Body of pancreas (tissue), 4 donors: ENCODE results near the gene EPHX1. TPM values are rescaled to one million over a fixed set of nuclear protein-coding genes. Genes with fewer than 3 reads are reported as not detected.

Experiments
- ATAC-seq: fragments of 150-250 bp; one replicate; pipeline ENCODE4 v1.9.1; 2016
- DNase-seq, 4 donors: peaks; one replicate each; pipeline ENCODE4 v3.0.0-alpha.2; 2019
- H3K27ac ChIP-seq, 4 donors: fragments of 200-600 bp; sonication (generic); 1 replicate in 3 of 4; 2 replicates in 1 of 4; pipeline versions ENCODE4 v1.5.1 to v1.6.1; 2016 to 2019; ENCODE audit warnings: mild to moderate bottlenecking in 1 of 4, mixed read lengths in 1 of 4, moderate library complexity in 1 of 4
- H3K27me3 ChIP-seq, 2 donors: fragments of 200-600 bp; sonication (generic); one replicate each; pipeline ENCODE4 v1.6.0; 2016; ENCODE audit warnings: mild to moderate bottlenecking in 1 of 2
- H3K36me3 ChIP-seq, 2 donors: fragments of 200-600 bp; sonication (generic); replicated peaks in 1 of 2; 2 replicates each; pipeline ENCODE4 v1.5.1; 2016; ENCODE audit warnings: low read depth in 2 of 2; ENCODE audit not compliant: insufficient read depth in 1 of 2
- H3K4me1 ChIP-seq: fragments of 200-600 bp; sonication (generic); one replicate; pipeline ENCODE4 v1.6.0; 2016
- H3K4me3 ChIP-seq, 2 donors: fragments of 200-600 bp; sonication (generic); 1 replicate in 1 of 2; 2 replicates in 1 of 2; pipeline ENCODE4 v1.5.1; 2016 to 2019
- H3K9me3 ChIP-seq, 3 donors: fragments of 200-600 bp; sonication (generic); 1 replicate in 2 of 3; 2 replicates in 1 of 3; pipeline ENCODE4 v1.5.1; 2016
- POLR2A ChIP-seq, 3 donors: fragments of 450-650 bp; IDR thresholded peaks; one replicate each; pipeline ENCODE4 v1.6.1; 2016; ENCODE audit warnings: antibody characterized with exemption in 3 of 3, mild to moderate bottlenecking in 2 of 3
- WGBS, 2 donors: methylation state at CpG; one replicate each; pipeline ENCODE4 v1.1.5; 2017; 5-methylcytosine and 5-hydroxymethylcytosine counted together
- intact Hi-C: fragments of 100-400 bp; cut with DNase I; formaldehyde crosslinking; loops from one replicate; pipeline ENCODE4 v1.15.1; 2023
- total RNA-seq, 2 donors: library from RNA; depleted of rRNA; stranded (reverse); fragments of >200 nt; gene quantifications; one replicate each; pipeline ENCODE4 v1.1.0, GENCODE V29; 2016
- TF ChIP-seq, protein P1 (sequence below), 7 experiments: fragments of 450-650 bp in 4 of 7; fragments of 200-600 bp in 3 of 7; sonication (generic) in 3 of 7; IDR thresholded peaks; one replicate each; pipeline ENCODE4 v1.5.1; 2016 to 2019; ENCODE audit warnings: antibody characterized with exemption in 7 of 7

Gene EPHX1
- total RNA-seq, 2 donors from 2014 or later, result 109 to 136 TPM

DNA sequence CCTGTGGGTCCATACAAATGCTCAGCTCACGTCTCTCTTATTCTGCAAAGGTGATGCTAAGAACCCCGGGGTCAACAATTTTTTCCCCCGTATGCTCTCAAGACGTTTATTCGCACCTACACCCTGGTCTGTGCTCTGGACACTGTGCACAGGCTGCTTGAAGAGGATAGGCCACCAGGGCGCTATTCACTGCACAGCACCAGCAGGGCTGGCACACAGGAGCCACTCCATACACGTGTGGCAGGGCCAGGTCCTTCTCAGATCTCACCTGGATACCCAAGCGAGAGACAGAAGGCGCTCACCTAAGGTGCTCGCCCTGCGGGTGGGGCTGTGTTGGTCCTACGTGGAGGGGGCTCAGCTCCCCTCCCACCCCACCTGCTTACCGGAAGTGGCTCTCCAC, 55.6 kb downstream of the EPHX1 start:
- Histone ChIP-seq H3K4me1 (peaks cover 6% of the 10 kb centered on the region), H3K4me3 (no peak overlapping the region), H3K27ac (peak overlapping the region in 1 of 4 donors; percentile 26), H3K36me3 (peaks cover 17 to 39% of the 10 kb centered on the region in 2 donors), H3K27me3 (no peaks in the 10 kb centered on the region), H3K9me3 (no peaks in the 10 kb centered on the region)
- intact Hi-C loops, result no loop called here
- ATAC-seq (no peak), DNase-seq (no peak)
- WGBS, 2 donors, result 79 to 84% methylated on average over 7 to 13 of the region's 13 CpGs
- TF ChIP-seq, protein P1, sequence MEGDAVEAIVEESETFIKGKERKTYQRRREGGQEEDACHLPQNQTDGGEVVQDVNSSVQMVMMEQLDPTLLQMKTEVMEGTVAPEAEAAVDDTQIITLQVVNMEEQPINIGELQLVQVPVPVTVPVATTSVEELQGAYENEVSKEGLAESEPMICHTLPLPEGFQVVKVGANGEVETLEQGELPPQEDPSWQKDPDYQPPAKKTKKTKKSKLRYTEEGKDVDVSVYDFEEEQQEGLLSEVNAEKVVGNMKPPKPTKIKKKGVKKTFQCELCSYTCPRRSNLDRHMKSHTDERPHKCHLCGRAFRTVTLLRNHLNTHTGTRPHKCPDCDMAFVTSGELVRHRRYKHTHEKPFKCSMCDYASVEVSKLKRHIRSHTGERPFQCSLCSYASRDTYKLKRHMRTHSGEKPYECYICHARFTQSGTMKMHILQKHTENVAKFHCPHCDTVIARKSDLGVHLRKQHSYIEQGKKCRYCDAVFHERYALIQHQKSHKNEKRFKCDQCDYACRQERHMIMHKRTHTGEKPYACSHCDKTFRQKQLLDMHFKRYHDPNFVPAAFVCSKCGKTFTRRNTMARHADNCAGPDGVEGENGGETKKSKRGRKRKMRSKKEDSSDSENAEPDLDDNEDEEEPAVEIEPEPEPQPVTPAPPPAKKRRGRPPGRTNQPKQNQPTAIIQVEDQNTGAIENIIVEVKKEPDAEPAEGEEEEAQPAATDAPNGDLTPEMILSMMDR (IDR thresholded peaks at IDR 0.05), result no peak
- TF ChIP-seq POLR2A (IDR thresholded peaks at IDR 0.05), result no peak

GRCh38 chr1:225866061-225866837, 56.3 kb downstream of the EPHX1 start:
- DNase-seq, result no peak
- no peak for ATAC-seq
- 75% methylated on average over 8 of the region's 8 CpGs for WGBS, 2 donors
- Histone ChIP-seq H3K9me3 (no peaks in the 10 kb centered on the region), H3K27me3 (no peaks in the 10 kb centered on the region), H3K4me3 (no peak overlapping the region), H3K27ac (no peak overlapping the region), H3K4me1 (peaks cover 9% of the 10 kb centered on the region), H3K36me3 (peaks cover 17 to 36% of the 10 kb centered on the region in 2 donors)
- TF ChIP-seq POLR2A (IDR thresholded peaks at IDR 0.05), result no peak
- TF ChIP-seq, protein P1 (IDR thresholded peaks at IDR 0.05), result no peak
- intact Hi-C loops, result no loop called here

DNA sequence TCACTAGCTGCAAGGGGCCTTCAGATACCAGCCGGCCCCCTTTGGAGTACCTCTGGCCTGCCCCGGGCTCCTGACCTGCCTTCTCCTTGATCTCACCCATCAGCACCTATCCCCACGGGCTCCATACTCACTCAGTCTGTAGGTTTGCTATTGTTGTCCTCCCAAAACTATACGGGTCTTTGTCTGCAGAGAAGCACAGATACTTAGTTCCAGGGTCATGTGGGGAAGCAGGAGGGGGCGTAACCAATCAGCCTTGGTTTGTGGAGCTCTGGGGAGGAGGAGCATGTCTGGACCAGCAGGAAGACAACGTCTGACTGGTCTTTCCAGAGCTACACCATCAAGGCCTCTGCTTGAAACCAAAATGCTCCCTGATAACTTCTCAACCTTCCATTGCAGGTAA, 57.1 kb downstream of the EPHX1 start:
- Histone ChIP-seq H3K4me3 (no peak overlapping the region), H3K4me1 (peaks cover 17% of the 10 kb centered on the region), H3K9me3 (no peaks in the 10 kb centered on the region), H3K27ac (no peak overlapping the region), H3K36me3 (peaks cover 10 to 28% of the 10 kb centered on the region in 2 donors), H3K27me3 (no peaks in the 10 kb centered on the region)
- ATAC-seq (no peak), DNase-seq (no peak)
- intact Hi-C loops, result no loop called here
- 61 to 63% methylated on average over 6 of the region's 6 CpGs for WGBS, 2 donors
- no peak for TF ChIP-seq POLR2A (IDR thresholded peaks at IDR 0.05)
- TF ChIP-seq, protein P1 (IDR thresholded peaks at IDR 0.05), result no peak

DNA sequence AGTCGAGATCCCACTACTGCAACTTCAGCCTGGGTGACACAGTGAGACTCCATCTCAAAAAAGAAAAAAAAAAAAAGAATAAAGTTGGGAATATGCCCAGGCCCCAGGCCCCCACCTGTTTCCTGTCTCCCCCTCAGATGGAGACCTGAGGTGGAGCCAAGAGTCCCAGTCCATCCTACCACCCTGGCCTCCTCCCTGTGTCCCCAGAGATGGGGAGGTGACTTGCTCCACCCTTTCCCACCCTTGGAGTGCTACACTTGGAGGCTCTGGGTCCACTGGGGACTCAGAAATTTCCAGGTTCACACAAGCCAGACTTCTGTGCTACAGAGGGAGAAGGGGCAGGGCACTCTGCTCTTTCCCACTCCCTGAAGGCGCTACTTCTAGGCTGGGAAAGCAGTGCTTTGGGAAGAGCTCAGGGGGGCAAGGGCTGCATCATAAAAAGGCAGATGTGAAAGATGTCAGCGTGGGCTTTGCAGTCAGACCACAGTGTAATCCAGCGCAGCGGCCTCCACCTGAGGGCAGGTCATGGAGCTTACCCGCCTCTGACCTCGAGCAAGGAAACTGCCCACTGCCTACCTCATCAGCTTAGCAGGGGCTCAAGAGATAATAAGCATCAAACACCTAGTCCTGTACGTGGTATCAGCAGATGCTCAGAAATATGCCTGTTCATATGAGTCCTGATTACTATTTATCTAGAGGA, 58.9 kb downstream of the EPHX1 start:
- WGBS, 2 donors, result 83 to 86% methylated on average over 8 of the region's 8 CpGs
- Histone ChIP-seq H3K36me3 (peaks cover 13 to 20% of the 10 kb centered on the region in 2 donors), H3K4me1 (peaks cover 25% of the 10 kb centered on the region), H3K27ac (no peak overlapping the region), H3K4me3 (no peak overlapping the region), H3K9me3 (no peaks in the 10 kb centered on the region), H3K27me3 (no peaks in the 10 kb centered on the region)
- TF ChIP-seq, protein P1 (IDR thresholded peaks at IDR 0.05), result no peak
- TF ChIP-seq POLR2A (IDR thresholded peaks at IDR 0.05), result no peak
- intact Hi-C loops, result no loop called here
- no peak for DNase-seq
- no peak for ATAC-seq
